Measurements from ENCODE around the gene TM2D1. TPM values are rescaled to one million over a fixed set of nuclear protein-coding genes. Genes with fewer than 3 reads are reported as not detected.
"Not testable (repeated sequence)": the region's sequence is repeated elsewhere in the genome, so short reads cannot be mapped to it uniquely, and the experiment has no call there.

Gene TM2D1
- total and polyA plus RNA-seq, 7 experiments from 2014 or later: 26.8 to 57.6 (median 38.2) TPM

- CTCF ChIA-PET; H3K27ac Mint-ChIP-seq; H3K9me3 Mint-ChIP-seq; DNase-seq; intact Hi-C loops (cut with micrococcal nuclease); H3K9me3 ChIP-seq (ENCODE audit: control insufficient read depth in 2 of 3, low read length in 3 of 3); H3K27ac ChIP-seq (ENCODE audit: low read depth, low read length); H3K36me3 ChIP-seq (ENCODE audit: control insufficient read depth in 2 of 3, insufficient read depth in 3 of 3, low read length in 3 of 3); H3K27me3 ChIP-seq (ENCODE audit: control insufficient read depth in 2 of 2, insufficient read depth in 2 of 2, low read length in 2 of 2); ATAC-seq; H3K4me3 Mint-ChIP-seq; H3K4me1 Mint-ChIP-seq; POLR2A ChIA-PET; H3K27me3 Mint-ChIP-seq; H3K4me3 ChIP-seq (ENCODE audit: low read length); H3K4me1 ChIP-seq (ENCODE audit: control insufficient read depth in 2 of 2, insufficient read depth in 2 of 2, low read length in 2 of 2): not testable (repeated sequence)
- peaks cover 0 to 29% (median 8%) of the 10 kb centered on the region in 5 donors for H3K36me3 Mint-ChIP-seq
Measured at GRCh38 chr1:61676881-61677280, 48.1 kb downstream of the TM2D1 start.

- Histone ChIP-seq H3K4me3 (ENCODE audit: low read length) (no peak overlapping the region), H3K9me3 (ENCODE audit: control insufficient read depth in 2 of 3, low read length in 3 of 3) (no peaks in the 10 kb centered on the region), H3K4me1 (ENCODE audit: control insufficient read depth in 2 of 2, insufficient read depth in 2 of 2, low read length in 2 of 2) (no peaks in the 10 kb centered on the region), H3K27me3 (ENCODE audit: control insufficient read depth in 2 of 2, insufficient read depth in 2 of 2, low read length in 2 of 2) (no peaks in the 10 kb centered on the region), H3K36me3 (ENCODE audit: control insufficient read depth in 2 of 3, insufficient read depth in 3 of 3, low read length in 3 of 3) (no peaks in the 10 kb centered on the region), H3K27ac (ENCODE audit: low read depth, low read length) (no peak overlapping the region)
- H3K9me3 Mint-ChIP-seq: no peaks in the 10 kb centered on the region
- POLR2A ChIA-PET: no interaction called here
- no peaks in the 10 kb centered on the region for H3K27me3 Mint-ChIP-seq
- ATAC-seq (no peak), DNase-seq (no peak)
- CTCF ChIA-PET: no interaction called here
- peaks cover 0 to 25% (median 4%) of the 10 kb centered on the region in 5 donors for H3K36me3 Mint-ChIP-seq
- intact Hi-C loops (cut with micrococcal nuclease): no loop called here
- H3K4me3 Mint-ChIP-seq: no peak overlapping the region
- H3K4me1 Mint-ChIP-seq: peaks cover 0 to 4% (median 0%) of the 10 kb centered on the region in 7 donors
- peak overlapping the region in 5 of 9 donors; percentile 6 to 44 (median 18) for H3K27ac Mint-ChIP-seq
Measured at GRCh38 chr1:61674221-61674620, 50.7 kb downstream of the TM2D1 start.

GRCh38 chr1:61672376-61672775 lies 52.6 kb downstream of the TM2D1 start:
- peaks cover 0 to 20% (median 2%) of the 10 kb centered on the region in 5 donors for H3K36me3 Mint-ChIP-seq
- Histone ChIP-seq H3K4me1 (ENCODE audit: control insufficient read depth in 2 of 2, insufficient read depth in 2 of 2, low read length in 2 of 2) (no peaks in the 10 kb centered on the region), H3K27ac (ENCODE audit: low read depth, low read length) (no peak overlapping the region), H3K9me3 (ENCODE audit: control insufficient read depth in 2 of 3, low read length in 3 of 3) (no peaks in the 10 kb centered on the region), H3K4me3 (ENCODE audit: low read length) (no peak overlapping the region), H3K36me3 (ENCODE audit: control insufficient read depth in 2 of 3, insufficient read depth in 3 of 3, low read length in 3 of 3) (no peaks in the 10 kb centered on the region), H3K27me3 (ENCODE audit: control insufficient read depth in 2 of 2, insufficient read depth in 2 of 2, low read length in 2 of 2) (no peaks in the 10 kb centered on the region)
- H3K9me3 Mint-ChIP-seq: no peaks in the 10 kb centered on the region
- ATAC-seq (no peak), DNase-seq (no peak)
- H3K27ac Mint-ChIP-seq: no peak overlapping the region
- CTCF ChIA-PET: no interaction called here
- H3K4me1 Mint-ChIP-seq: peaks cover 0 to 4% (median 0%) of the 10 kb centered on the region in 7 donors
- POLR2A ChIA-PET: no interaction called here
- intact Hi-C loops (cut with micrococcal nuclease): no loop called here
- no peak overlapping the region for H3K4me3 Mint-ChIP-seq
- H3K27me3 Mint-ChIP-seq: no peaks in the 10 kb centered on the region

- DNase-seq: no peak
- Mint-ChIP-seq H3K4me1 (peaks cover 0 to 4% (median 0%) of the 10 kb centered on the region in 7 donors), H3K27me3 (no peaks in the 10 kb centered on the region), H3K9me3 (no peaks in the 10 kb centered on the region), H3K4me3 (no peak overlapping the region), H3K27ac (no peak overlapping the region), H3K36me3 (peaks cover 0 to 30% (median 2%) of the 10 kb centered on the region in 5 donors)
- no peak for ATAC-seq
- Histone ChIP-seq H3K4me1 (ENCODE audit: control insufficient read depth in 2 of 2, insufficient read depth in 2 of 2, low read length in 2 of 2) (no peaks in the 10 kb centered on the region), H3K27ac (ENCODE audit: low read depth, low read length) (no peak overlapping the region), H3K36me3 (ENCODE audit: control insufficient read depth in 2 of 3, insufficient read depth in 3 of 3, low read length in 3 of 3) (no peaks in the 10 kb centered on the region), H3K9me3 (ENCODE audit: control insufficient read depth in 2 of 3, low read length in 3 of 3) (no peaks in the 10 kb centered on the region), H3K4me3 (ENCODE audit: low read length) (no peak overlapping the region), H3K27me3 (ENCODE audit: control insufficient read depth in 2 of 2, insufficient read depth in 2 of 2, low read length in 2 of 2) (no peaks in the 10 kb centered on the region)
- intact Hi-C loops (cut with micrococcal nuclease): no loop called here
- ChIA-PET CTCF (no interaction called here), POLR2A (no interaction called here)
Measured at GRCh38 chr1:61670445-61670844, 54.5 kb downstream of the TM2D1 start.

- intact Hi-C loops (cut with micrococcal nuclease): no loop called here
- Histone ChIP-seq H3K4me3 (ENCODE audit: low read length) (no peak overlapping the region), H3K27ac (ENCODE audit: low read depth, low read length) (no peak overlapping the region), H3K9me3 (ENCODE audit: control insufficient read depth in 2 of 3, low read length in 3 of 3) (no peaks in the 10 kb centered on the region), H3K36me3 (ENCODE audit: control insufficient read depth in 2 of 3, insufficient read depth in 3 of 3, low read length in 3 of 3) (no peaks in the 10 kb centered on the region), H3K4me1 (ENCODE audit: control insufficient read depth in 2 of 2, insufficient read depth in 2 of 2, low read length in 2 of 2) (no peaks in the 10 kb centered on the region), H3K27me3 (ENCODE audit: control insufficient read depth in 2 of 2, insufficient read depth in 2 of 2, low read length in 2 of 2) (no peaks in the 10 kb centered on the region)
- Mint-ChIP-seq H3K36me3 (peaks cover 0 to 30% (median 2%) of the 10 kb centered on the region in 5 donors), H3K4me3 (no peak overlapping the region), H3K4me1 (peaks cover 0 to 4% (median 0%) of the 10 kb centered on the region in 7 donors), H3K27ac (no peak overlapping the region), H3K9me3 (no peaks in the 10 kb centered on the region), H3K27me3 (no peaks in the 10 kb centered on the region)
- POLR2A ChIA-PET: no interaction called here
- CTCF ChIA-PET: no interaction called here
- ATAC-seq (no peak), DNase-seq (no peak)
Measured at GRCh38 chr1:61670016-61670415, 54.9 kb downstream of the TM2D1 start.

- H3K36me3 ChIP-seq (ENCODE audit: control insufficient read depth in 2 of 3, insufficient read depth in 3 of 3, low read length in 3 of 3): no peaks in the 10 kb centered on the region
- H3K4me1 ChIP-seq (ENCODE audit: control insufficient read depth in 2 of 2, insufficient read depth in 2 of 2, low read length in 2 of 2): no peaks in the 10 kb centered on the region
- Mint-ChIP-seq H3K36me3 (peaks cover 0 to 4% (median 0%) of the 10 kb centered on the region in 5 donors), H3K4me3 (no peak overlapping the region), H3K4me1 (no peaks in the 10 kb centered on the region), H3K9me3 (no peaks in the 10 kb centered on the region), H3K27ac (no peak overlapping the region), H3K27me3 (peaks cover 0 to 9% (median 0%) of the 10 kb centered on the region in 5 donors)
- no peak for DNase-seq
- H3K9me3 ChIP-seq (ENCODE audit: control insufficient read depth in 2 of 3, low read length in 3 of 3): no peaks in the 10 kb centered on the region
- ChIA-PET CTCF (no interaction called here), POLR2A (no interaction called here)
- no peak overlapping the region for H3K27ac ChIP-seq (ENCODE audit: low read depth, low read length)
- H3K27me3 ChIP-seq (ENCODE audit: control insufficient read depth in 2 of 2, insufficient read depth in 2 of 2, low read length in 2 of 2): no peaks in the 10 kb centered on the region
- ATAC-seq: no peak
- intact Hi-C loops (cut with micrococcal nuclease): no loop called here
- no peak overlapping the region for H3K4me3 ChIP-seq (ENCODE audit: low read length)
Measured at GRCh38 chr1:61659061-61659460, 65.9 kb downstream of the TM2D1 start.

GRCh38 chr1:61655453-61655852 lies 69.5 kb downstream of the TM2D1 start:
- ChIA-PET CTCF (no interaction called here), POLR2A (no interaction called here)
- ATAC-seq (no peak), DNase-seq (no peak)
- Histone ChIP-seq H3K9me3 (ENCODE audit: control insufficient read depth in 2 of 3, low read length in 3 of 3) (no peaks in the 10 kb centered on the region), H3K36me3 (ENCODE audit: control insufficient read depth in 2 of 3, insufficient read depth in 3 of 3, low read length in 3 of 3) (no peaks in the 10 kb centered on the region), H3K4me3 (ENCODE audit: low read length) (no peak overlapping the region), H3K27me3 (ENCODE audit: control insufficient read depth in 2 of 2, insufficient read depth in 2 of 2, low read length in 2 of 2) (no peaks in the 10 kb centered on the region), H3K27ac (ENCODE audit: low read depth, low read length) (no peak overlapping the region), H3K4me1 (ENCODE audit: control insufficient read depth in 2 of 2, insufficient read depth in 2 of 2, low read length in 2 of 2) (no peaks in the 10 kb centered on the region)
- H3K4me3 Mint-ChIP-seq: no peak overlapping the region
- H3K4me1 Mint-ChIP-seq: no peaks in the 10 kb centered on the region
- intact Hi-C loops (cut with micrococcal nuclease): no loop called here
- H3K9me3 Mint-ChIP-seq: peaks cover 0 to 4% (median 0%) of the 10 kb centered on the region in 11 donors
- H3K27me3 Mint-ChIP-seq: peaks cover 0 to 9% (median 0%) of the 10 kb centered on the region in 5 donors
- H3K27ac Mint-ChIP-seq: no peak overlapping the region
- H3K36me3 Mint-ChIP-seq: peaks cover 0 to 4% (median 0%) of the 10 kb centered on the region in 5 donors

Measured in naive thymus-derived CD4-positive, alpha-beta T cell (primary cell).